BE2C (cell line): ENCODE measurements around the gene DNAJC24.

ENCODE experiments used
- DNase-seq: peaks from one replicate; pipeline ENCODE4 v3.0.0-alpha.2; 2020
- H3K27me3 ChIP-seq: fragments of 250-450 bp; sonication (Bioruptor Pico); 2 replicates; pipeline ENCODE4 v1.5.1; 2020; ENCODE audit warnings: mild to moderate bottlenecking
- H3K36me3 ChIP-seq: fragments of 250-450 bp; sonication (Bioruptor Pico); 2 replicates; pipeline ENCODE4 v1.5.1; 2020; ENCODE audit warnings: mild to moderate bottlenecking
- H3K4me1 ChIP-seq: fragments of 250-450 bp; sonication (Bioruptor Pico); 2 replicates; pipeline ENCODE4 v1.5.1; 2020
- H3K4me3 ChIP-seq: 2 replicates; pipeline ENCODE4 v1.5.1; 2011; ENCODE audit warnings: low read depth, low read length
- H3K9me3 ChIP-seq: fragments of 250-450 bp; sonication (Bioruptor Pico); 2 replicates; pipeline ENCODE4 v1.5.1; 2020
- TF ChIP-seq, protein P1 (sequence below): IDR thresholded peaks from 2 replicates; pipeline ENCODE4 v1.5.1; 2012; ENCODE audit warnings: mild to moderate bottlenecking, low read depth, low read length

Gene DNAJC24

DNA sequence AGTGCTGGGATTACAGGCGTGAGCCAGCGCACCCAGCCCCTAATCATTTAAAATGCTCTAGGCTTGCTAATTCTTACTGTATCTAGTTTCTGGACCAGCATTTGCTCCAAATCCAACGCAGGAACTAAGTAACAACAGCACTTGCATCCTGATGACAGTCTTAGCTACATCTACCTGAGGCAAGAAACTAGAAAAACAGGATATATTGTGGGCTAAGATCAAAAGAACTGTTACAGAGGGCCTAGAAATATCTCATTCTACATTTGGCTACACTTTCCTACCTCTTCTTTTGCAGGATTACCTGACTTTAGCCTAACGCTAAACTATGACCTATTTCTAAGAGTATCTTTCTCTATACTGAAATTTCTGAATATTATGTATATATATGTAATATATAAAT lies 7.9 kb upstream of the DNAJC24 start:
- DNase-seq: no peak
- H3K27me3 ChIP-seq: no peaks in the 10 kb centered on the region
- no peaks in the 10 kb centered on the region for H3K4me1 ChIP-seq
- no peaks in the 10 kb centered on the region for H3K9me3 ChIP-seq
- no peak overlapping the region for H3K4me3 ChIP-seq
- TF ChIP-seq, protein P1, sequence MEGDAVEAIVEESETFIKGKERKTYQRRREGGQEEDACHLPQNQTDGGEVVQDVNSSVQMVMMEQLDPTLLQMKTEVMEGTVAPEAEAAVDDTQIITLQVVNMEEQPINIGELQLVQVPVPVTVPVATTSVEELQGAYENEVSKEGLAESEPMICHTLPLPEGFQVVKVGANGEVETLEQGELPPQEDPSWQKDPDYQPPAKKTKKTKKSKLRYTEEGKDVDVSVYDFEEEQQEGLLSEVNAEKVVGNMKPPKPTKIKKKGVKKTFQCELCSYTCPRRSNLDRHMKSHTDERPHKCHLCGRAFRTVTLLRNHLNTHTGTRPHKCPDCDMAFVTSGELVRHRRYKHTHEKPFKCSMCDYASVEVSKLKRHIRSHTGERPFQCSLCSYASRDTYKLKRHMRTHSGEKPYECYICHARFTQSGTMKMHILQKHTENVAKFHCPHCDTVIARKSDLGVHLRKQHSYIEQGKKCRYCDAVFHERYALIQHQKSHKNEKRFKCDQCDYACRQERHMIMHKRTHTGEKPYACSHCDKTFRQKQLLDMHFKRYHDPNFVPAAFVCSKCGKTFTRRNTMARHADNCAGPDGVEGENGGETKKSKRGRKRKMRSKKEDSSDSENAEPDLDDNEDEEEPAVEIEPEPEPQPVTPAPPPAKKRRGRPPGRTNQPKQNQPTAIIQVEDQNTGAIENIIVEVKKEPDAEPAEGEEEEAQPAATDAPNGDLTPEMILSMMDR: no peak
- no peaks in the 10 kb centered on the region for H3K36me3 ChIP-seq

DNA sequence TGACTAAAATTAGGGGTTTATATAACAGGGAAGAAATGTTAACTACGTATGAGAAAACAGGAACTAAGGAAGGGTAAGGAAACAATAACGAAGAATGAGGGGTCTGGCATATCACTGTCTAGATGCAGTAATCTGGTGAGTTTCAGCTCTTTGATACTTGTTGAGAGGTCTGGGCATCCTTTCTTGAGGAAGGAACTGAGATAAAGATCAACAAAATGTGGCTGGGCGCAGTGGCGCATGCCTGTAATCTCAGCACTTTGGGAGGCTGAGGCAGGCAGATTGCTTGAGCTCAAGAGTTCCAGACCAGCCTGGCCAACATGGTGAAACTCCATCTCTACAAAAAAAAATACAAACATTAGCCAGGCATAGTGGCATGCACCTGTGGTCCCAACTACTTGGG lies 2.9 kb upstream of the DNAJC24 start:
- no peak for DNase-seq
- Histone ChIP-seq H3K27me3 (no peaks in the 10 kb centered on the region), H3K4me3 (no peak overlapping the region), H3K36me3 (no peaks in the 10 kb centered on the region), H3K9me3 (no peaks in the 10 kb centered on the region), H3K4me1 (no peaks in the 10 kb centered on the region)
- TF ChIP-seq, protein P1: no peak

DNA sequence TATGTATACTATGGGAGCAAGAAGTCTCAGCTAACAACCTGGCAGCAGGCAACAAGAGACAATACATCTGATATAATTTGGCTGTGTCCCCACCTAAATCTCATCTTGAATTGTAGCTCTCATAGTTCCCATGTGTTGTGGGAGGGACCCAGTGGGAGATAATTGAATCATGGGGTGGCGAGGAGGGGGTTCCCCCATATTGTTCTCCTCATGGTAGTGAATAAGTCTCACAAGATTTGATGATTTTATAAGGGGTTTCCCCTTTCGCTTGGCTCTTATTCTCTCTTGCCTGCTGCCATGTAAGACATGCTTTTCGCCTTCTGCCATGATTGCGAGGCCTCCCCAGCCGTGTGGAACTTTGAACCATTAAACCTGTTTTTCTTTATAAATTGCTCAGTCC lies 6.2 kb downstream of the DNAJC24 start:
- Histone ChIP-seq H3K27me3 (no peaks in the 10 kb centered on the region), H3K9me3 (no peaks in the 10 kb centered on the region), H3K36me3 (no peaks in the 10 kb centered on the region), H3K4me3 (no peak overlapping the region), H3K4me1 (no peaks in the 10 kb centered on the region)
- TF ChIP-seq, protein P1: no peak
- no peak for DNase-seq

DNA sequence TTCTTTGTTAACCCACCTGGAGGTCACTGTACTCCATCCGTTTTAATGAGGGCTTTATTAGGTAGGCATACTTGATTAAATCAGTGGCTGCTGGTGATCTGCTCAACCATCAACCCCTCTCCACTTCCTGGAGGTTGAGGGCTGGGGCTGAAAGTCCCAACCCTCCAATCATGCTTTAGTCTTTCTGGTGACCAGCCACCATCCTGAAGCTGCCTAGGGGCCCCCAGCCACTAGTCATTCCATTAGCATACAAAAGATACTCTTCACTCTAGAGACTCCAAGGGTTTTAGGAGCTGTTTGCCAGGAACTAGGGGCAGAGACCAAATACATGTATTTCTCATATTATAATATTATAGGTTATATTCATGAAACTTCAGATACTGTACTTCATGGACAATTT lies 13.5 kb downstream of the DNAJC24 start:
- Histone ChIP-seq H3K27me3 (no peaks in the 10 kb centered on the region), H3K4me1 (no peaks in the 10 kb centered on the region), H3K9me3 (no peaks in the 10 kb centered on the region), H3K4me3 (no peak overlapping the region), H3K36me3 (no peaks in the 10 kb centered on the region)
- TF ChIP-seq, protein P1: no peak
- no peak for DNase-seq

DNA sequence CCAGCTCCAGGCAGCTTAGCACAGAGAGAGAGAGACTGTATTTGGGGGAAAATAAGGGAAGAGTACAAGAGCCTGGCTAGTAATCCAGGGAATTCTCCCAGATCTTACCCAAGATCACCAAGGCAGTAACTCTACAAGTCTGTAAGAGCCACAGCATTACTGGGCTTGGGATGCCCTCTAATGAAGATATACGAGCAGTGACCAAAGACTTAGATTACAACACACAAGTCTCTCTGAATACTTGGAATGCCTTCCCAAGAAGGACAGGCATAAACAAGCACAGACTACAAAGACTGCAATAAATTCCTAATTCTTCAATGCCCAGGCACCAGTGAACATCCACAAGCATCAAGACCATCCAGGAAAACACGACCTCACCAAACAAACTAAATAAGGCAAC lies 17.7 kb downstream of the DNAJC24 start:
- H3K4me1 ChIP-seq: no peaks in the 10 kb centered on the region
- H3K9me3 ChIP-seq: no peaks in the 10 kb centered on the region
- no peak for DNase-seq
- H3K4me3 ChIP-seq: no peak overlapping the region
- no peaks in the 10 kb centered on the region for H3K36me3 ChIP-seq
- TF ChIP-seq, protein P1: no peak
- no peaks in the 10 kb centered on the region for H3K27me3 ChIP-seq

DNA sequence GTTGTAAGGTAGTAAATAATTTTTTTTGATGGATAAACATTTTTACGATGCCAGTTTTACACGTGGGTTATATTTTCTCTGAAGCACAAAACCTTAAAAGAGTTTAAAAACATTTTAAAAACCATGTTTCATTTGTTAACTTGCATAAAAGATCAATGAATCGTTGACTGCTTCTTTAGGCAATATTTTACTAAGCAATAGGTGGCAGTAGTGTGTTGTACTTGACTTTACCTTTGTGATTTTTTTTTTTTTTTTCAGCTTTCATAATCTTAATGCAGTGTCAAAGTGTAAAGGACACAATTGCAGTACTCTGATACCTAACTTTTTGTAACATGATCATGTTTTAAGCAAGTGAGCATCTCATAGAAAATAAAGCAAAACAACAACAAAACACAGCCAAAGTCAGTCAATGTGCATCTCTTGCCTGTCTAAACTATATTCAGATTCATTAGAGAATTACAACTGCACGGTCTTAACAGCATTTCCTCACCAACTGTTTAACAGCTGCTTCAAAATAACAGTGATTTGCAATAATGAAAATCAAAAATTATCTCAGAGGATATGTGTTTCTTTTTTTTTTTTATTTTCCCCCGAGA lies 27.7 kb downstream of the DNAJC24 start:
- TF ChIP-seq, protein P1: peak; percentile 35; the same call in 1 of the 2 replicates
- H3K27me3 ChIP-seq: no peaks in the 10 kb centered on the region
- no peak for DNase-seq
- no peaks in the 10 kb centered on the region for H3K9me3 ChIP-seq
- H3K36me3 ChIP-seq: no peaks in the 10 kb centered on the region
- no peaks in the 10 kb centered on the region for H3K4me1 ChIP-seq
- H3K4me3 ChIP-seq: no peak overlapping the region
